ENCODE data around the gene SEC14L5.

- TF ChIP-seq CTCF (IDR thresholded peaks at IDR 0.05; ENCODE audit: low read depth, low read length): no peak
- no peak for TF ChIP-seq MAX (IDR thresholded peaks at IDR 0.05; ENCODE audit: low read depth, low read length)
Observed at GRCh38 chr16:5040451-5040850, 82.3 kb downstream of the SEC14L5 start.

Data from NB4 (cell line).